SK-N-SH (cell line): ENCODE data around the gene CHD9. TPM values are rescaled to one million over a fixed set of nuclear protein-coding genes. Genes with fewer than 3 reads are reported as not detected.

Experiments
- CTCF ChIA-PET: fragments of 300-600, 350-600 bp; formaldehyde crosslinking; extraction: SDS; loops from one replicate; lab custom pipeline; 2021; lab: Yijun Ruan, JAX
- POLR2A ChIA-PET: fragments of 350-600 bp; sonication (Branson Sonifier 250); formaldehyde crosslinking; extraction: SDS; loops from one replicate; lab custom pipeline; 2020; ENCODE audit warnings: antibody characterized with exemption, inconsistent platforms; lab: Yijun Ruan, JAX
- DNase-seq: peaks from one replicate; pipeline ENCODE4 v3.0.0; 2012
- H2AFZ ChIP-seq: fragments of 200-600 bp; sonication (generic); 2 replicates; pipeline ENCODE4 v1.8.1; 2016; ENCODE audit warnings: antibody characterized with exemption, mild to moderate bottlenecking, low read depth
- H3F3A ChIP-seq: fragments of 200-600 bp; sonication (generic); replicated peaks from 2 replicates; pipeline ENCODE3; 2016; ENCODE audit warnings: antibody characterized with exemption, mild to moderate bottlenecking; ENCODE audit not compliant: insufficient read depth
- H3K27ac ChIP-seq, 2 experiments: fragments of 200-500 bp in 1 of 2; fragments of 200-600 bp in 1 of 2; sonication (Bioruptor generic) in 1 of 2; sonication (generic), shearing (Covaris generic) in 1 of 2; 2 replicates each; pipeline versions ENCODE4 v1.5.1 to v1.6.1; 2014 to 2016; ENCODE audit warnings: low read depth in 2 of 2, inconsistent platforms in 1 of 2, low read length in 1 of 2, mild to moderate bottlenecking in 1 of 2, mixed read lengths in 1 of 2
- H3K27me3 ChIP-seq: fragments of 200-600 bp; sonication (generic), shearing (Covaris generic); 2 replicates; pipeline ENCODE4 v1.6.1; 2016; ENCODE audit warnings: mixed run types; ENCODE audit not compliant: insufficient read depth
- H3K36me3 ChIP-seq, 2 experiments: fragments of 200-500 bp in 1 of 2; fragments of 200-600 bp in 1 of 2; sonication (Bioruptor generic) in 1 of 2; sonication (generic) in 1 of 2; replicated peaks in 1 of 2; 2 replicates each; pipeline versions ENCODE3 to v1.5.1; 2014 to 2016; ENCODE audit warnings: low read length in 1 of 2, mild to moderate bottlenecking in 1 of 2; ENCODE audit not compliant: insufficient read depth in 2 of 2, control insufficient read depth in 1 of 2
- H3K4me1 ChIP-seq, 2 experiments: fragments of 200-500 bp in 1 of 2; fragments of 200-600 bp in 1 of 2; sonication (Bioruptor generic) in 1 of 2; sonication (generic), shearing (Covaris generic) in 1 of 2; 2 replicates each; pipeline versions ENCODE4 v1.5.1 to v1.6.1; 2014 to 2016; ENCODE audit warnings: low read depth in 1 of 2, low read length in 1 of 2, mixed run types in 1 of 2; ENCODE audit not compliant: insufficient read depth in 2 of 2, control insufficient read depth in 1 of 2
- H3K4me2 ChIP-seq: fragments of 200-600 bp; sonication (generic), shearing (Covaris generic); 2 replicates; pipeline ENCODE4 v1.6.1; 2017; ENCODE audit warnings: mixed run types
- H3K4me3 ChIP-seq, 2 experiments: fragments of 200-500 bp in 1 of 2; fragments of 200-600 bp in 1 of 2; sonication (Bioruptor generic) in 1 of 2; sonication (generic), shearing (Covaris generic) in 1 of 2; 2 replicates each; pipeline versions ENCODE4 v1.5.1 to v1.8.1; 2014 to 2016; ENCODE audit warnings: low read depth in 2 of 2, inconsistent platforms in 1 of 2, low read length in 1 of 2, mild to moderate bottlenecking in 1 of 2, mixed read lengths in 1 of 2, moderate library complexity in 1 of 2
- H3K79me2 ChIP-seq: fragments of 200-600 bp; sonication (generic); 2 replicates; pipeline ENCODE4 v1.8.1; 2017; ENCODE audit warnings: mild to moderate bottlenecking; ENCODE audit not compliant: insufficient read depth
- H3K9ac ChIP-seq: fragments of 200-600 bp; sonication (generic); 2 replicates; pipeline ENCODE4 v1.6.1; 2017; ENCODE audit warnings: mixed run types
- H3K9me2 ChIP-seq: fragments of 200-600 bp; sonication (generic); 2 replicates; pipeline ENCODE4 v1.6.1; 2017; ENCODE audit warnings: mixed run types
- H3K9me3 ChIP-seq: fragments of 200-600 bp; sonication (generic); 2 replicates; pipeline ENCODE4 v1.6.1; 2017; ENCODE audit warnings: mixed run types, mild to moderate bottlenecking, moderate library complexity
- H4K20me1 ChIP-seq: fragments of 200-600 bp; sonication (generic); 2 replicates; pipeline ENCODE4 v1.6.1; 2017; ENCODE audit warnings: mild to moderate bottlenecking, mixed run types; ENCODE audit not compliant: insufficient read depth
- CHD2 ChIP-seq: fragments of 150-350 bp; IDR thresholded peaks from 2 replicates; pipeline ENCODE4 v1.6.1; 2018; ENCODE audit warnings: low read length; ENCODE audit not compliant: partially characterized antibody
- ELF1 ChIP-seq: IDR thresholded peaks from 2 replicates; pipeline ENCODE4 v1.4.0; 2012
- EP300 ChIP-seq, 2 experiments: IDR thresholded peaks; 2 replicates each; pipeline versions ENCODE4 v1.4.0 to v1.6.1; 2012; ENCODE audit warnings: borderline replicate concordance in 1 of 2, low read depth in 1 of 2, low read length in 1 of 2
- EZH2phosphoT487 ChIP-seq: fragments of 200-600 bp; sonication (generic); IDR thresholded peaks from 2 replicates; pipeline ENCODE4 v1.6.1; 2017; ENCODE audit warnings: low read depth, mixed run types, mild to moderate bottlenecking, antibody characterized with exemption, moderate library complexity, borderline replicate concordance
- FOSL2 ChIP-seq: IDR thresholded peaks from 2 replicates; pipeline ENCODE4 v1.4.0; 2012; ENCODE audit warnings: low read depth, mild to moderate bottlenecking, moderate library complexity, borderline replicate concordance
- FOXM1 ChIP-seq: IDR thresholded peaks from 2 replicates; pipeline ENCODE4 v1.4.0; 2012; ENCODE audit warnings: low read depth, mild to moderate bottlenecking
- GABPA ChIP-seq: IDR thresholded peaks from 2 replicates; pipeline ENCODE4 v1.4.0; 2012; ENCODE audit warnings: low read depth, mild to moderate bottlenecking
- GATA2 ChIP-seq: sonication (generic); formaldehyde crosslinking; IDR thresholded peaks from 2 replicates; pipeline ENCODE4 v1.5.0; 2020; ENCODE audit warnings: mild to moderate bottlenecking, missing genetic modification reagents
- JUND ChIP-seq: IDR thresholded peaks from 2 replicates; pipeline ENCODE4 v1.4.0; 2012
- MEF2A ChIP-seq: IDR thresholded peaks from 2 replicates; pipeline ENCODE4 v1.4.0; 2012; ENCODE audit warnings: low read depth, borderline replicate concordance
- NFIC ChIP-seq: IDR thresholded peaks from 2 replicates; pipeline ENCODE4 v1.4.0; 2012; ENCODE audit warnings: borderline replicate concordance
- POLR2AphosphoS5 ChIP-seq: IDR thresholded peaks from 2 replicates; pipeline ENCODE4 v1.6.1; 2012; ENCODE audit warnings: low read depth, low read length
- RAD21 ChIP-seq: IDR thresholded peaks from 2 replicates; pipeline ENCODE4 v1.6.1; 2012; ENCODE audit warnings: mild to moderate bottlenecking, low read length
- RFX5 ChIP-seq: IDR thresholded peaks from 2 replicates; pipeline ENCODE4 v1.6.1; 2012; ENCODE audit warnings: mild to moderate bottlenecking, improper control_type of control experiment, low read length
- RXRA ChIP-seq: IDR thresholded peaks from 2 replicates; pipeline ENCODE4 v1.4.0; 2012; ENCODE audit warnings: low read depth, mild to moderate bottlenecking, borderline replicate concordance
- SIN3A ChIP-seq: IDR thresholded peaks from 2 replicates; pipeline ENCODE4 v1.6.1; 2012; ENCODE audit warnings: low read depth, mild to moderate bottlenecking, low read length, moderate library complexity, borderline replicate concordance
- SMC3 ChIP-seq: IDR thresholded peaks from 2 replicates; pipeline ENCODE4 v1.6.1; 2012; ENCODE audit warnings: low read depth, low read length, improper control_type of control experiment
- TCF12 ChIP-seq: IDR thresholded peaks from 2 replicates; pipeline ENCODE4 v1.4.0; 2012
- TEAD4 ChIP-seq: IDR thresholded peaks from 2 replicates; pipeline ENCODE4 v1.4.0; 2012; ENCODE audit warnings: mild to moderate bottlenecking, borderline replicate concordance; ENCODE audit not compliant: insufficient read depth
- YY1 ChIP-seq: IDR thresholded peaks from 2 replicates; pipeline ENCODE4 v1.4.0; 2012; ENCODE audit warnings: low read depth, mild to moderate bottlenecking
- WGBS: methylation state at CpG from one replicate; pipeline ENCODE4 v1.1.6; 2017; ENCODE audit warnings: low lambda C conversion rate; 5-methylcytosine and 5-hydroxymethylcytosine counted together
- polyA plus RNA-seq, 3 experiments: library from polyadenylated mRNA; depleted of rRNA; stranded (reverse); fragments of >200 nt; gene quantifications; 2 replicates each; pipeline ENCODE4 v1.2.3, GENCODE V29; 2012
- TF ChIP-seq, protein P1 (sequence below): fragments of 200-600 bp; sonication (generic); IDR thresholded peaks from 2 replicates; pipeline ENCODE4 v1.6.1; 2017; ENCODE audit warnings: antibody characterized with exemption, mild to moderate bottlenecking, moderate library complexity
- TF ChIP-seq, protein P2 (sequence below): IDR thresholded peaks from 2 replicates; pipeline ENCODE4 v1.4.0; 2012; ENCODE audit warnings: low read depth
- TF ChIP-seq, protein P3 (sequence below): IDR thresholded peaks from 2 replicates; pipeline ENCODE4; 2012
- TF ChIP-seq, protein P4 (sequence below): IDR thresholded peaks from 2 replicates; pipeline ENCODE4 v1.4.0; 2012; ENCODE audit warnings: low read depth, borderline replicate concordance

CHD9 gene
- polyA plus RNA-seq, 1 of the 3 experiments (the other 2 are of a cell fraction): 6.2 TPM

DNA sequence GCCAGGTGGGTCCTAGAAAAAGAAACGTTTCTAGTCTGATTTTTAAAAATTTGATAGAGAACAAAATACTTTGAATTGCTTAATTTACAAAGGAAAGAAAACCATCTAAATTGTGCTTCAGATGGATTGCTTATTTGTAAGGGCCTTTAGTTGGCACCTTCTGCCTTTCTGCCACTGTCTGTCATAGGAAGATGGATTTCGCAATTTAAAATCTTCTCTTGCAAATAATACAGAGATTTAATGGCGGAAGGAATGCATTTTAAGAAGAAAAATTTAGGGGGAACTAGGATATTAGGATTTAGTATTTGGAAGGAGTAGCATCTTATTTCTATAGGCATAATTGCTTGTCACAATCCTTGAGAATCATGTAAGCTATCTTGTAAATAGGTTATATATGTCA, 204.0 kb downstream of the CHD9 start:
- ChIA-PET CTCF (no interaction called here), POLR2A (no interaction called here)
- H3K9ac ChIP-seq: no peak overlapping the region
- H3K9me2 ChIP-seq: no peaks in the 10 kb centered on the region
- DNase-seq: no peak
- H3K9me3 ChIP-seq: no peaks in the 10 kb centered on the region
- TF ChIP-seq SIN3A (no peak), EZH2phosphoT487 (no peak), FOXM1 (no peak), GATA2 (CRISPR knock-in tag) (no peak), GABPA (no peak), POLR2AphosphoS5 (no peak), CHD2 (no peak), FOSL2 (no peak), RXRA (no peak), MEF2A (no peak)
- TF ChIP-seq, protein P1, sequence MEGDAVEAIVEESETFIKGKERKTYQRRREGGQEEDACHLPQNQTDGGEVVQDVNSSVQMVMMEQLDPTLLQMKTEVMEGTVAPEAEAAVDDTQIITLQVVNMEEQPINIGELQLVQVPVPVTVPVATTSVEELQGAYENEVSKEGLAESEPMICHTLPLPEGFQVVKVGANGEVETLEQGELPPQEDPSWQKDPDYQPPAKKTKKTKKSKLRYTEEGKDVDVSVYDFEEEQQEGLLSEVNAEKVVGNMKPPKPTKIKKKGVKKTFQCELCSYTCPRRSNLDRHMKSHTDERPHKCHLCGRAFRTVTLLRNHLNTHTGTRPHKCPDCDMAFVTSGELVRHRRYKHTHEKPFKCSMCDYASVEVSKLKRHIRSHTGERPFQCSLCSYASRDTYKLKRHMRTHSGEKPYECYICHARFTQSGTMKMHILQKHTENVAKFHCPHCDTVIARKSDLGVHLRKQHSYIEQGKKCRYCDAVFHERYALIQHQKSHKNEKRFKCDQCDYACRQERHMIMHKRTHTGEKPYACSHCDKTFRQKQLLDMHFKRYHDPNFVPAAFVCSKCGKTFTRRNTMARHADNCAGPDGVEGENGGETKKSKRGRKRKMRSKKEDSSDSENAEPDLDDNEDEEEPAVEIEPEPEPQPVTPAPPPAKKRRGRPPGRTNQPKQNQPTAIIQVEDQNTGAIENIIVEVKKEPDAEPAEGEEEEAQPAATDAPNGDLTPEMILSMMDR: no peak
- WGBS: 100% methylated on average over 3 of the region's 3 CpGs
- peaks cover 30% of the 10 kb centered on the region for H3F3A ChIP-seq
- H4K20me1 ChIP-seq: no peaks in the 10 kb centered on the region
- H3K4me3 ChIP-seq: no peak overlapping the region
- no peaks in the 10 kb centered on the region for H3K27me3 ChIP-seq
- H3K4me1 ChIP-seq: peaks cover 0 to 4% of the 10 kb centered on the region in 2 experiments; a peak in 2 of 4 replicates
- H3K36me3 ChIP-seq: peaks cover 56 to 93% of the 10 kb centered on the region in 2 experiments
- H3K4me2 ChIP-seq: no peak overlapping the region
- no peak overlapping the region for H3K27ac ChIP-seq
- peaks cover 19% of the 10 kb centered on the region for H3K79me2 ChIP-seq
- no peak overlapping the region for H2AFZ ChIP-seq

DNA sequence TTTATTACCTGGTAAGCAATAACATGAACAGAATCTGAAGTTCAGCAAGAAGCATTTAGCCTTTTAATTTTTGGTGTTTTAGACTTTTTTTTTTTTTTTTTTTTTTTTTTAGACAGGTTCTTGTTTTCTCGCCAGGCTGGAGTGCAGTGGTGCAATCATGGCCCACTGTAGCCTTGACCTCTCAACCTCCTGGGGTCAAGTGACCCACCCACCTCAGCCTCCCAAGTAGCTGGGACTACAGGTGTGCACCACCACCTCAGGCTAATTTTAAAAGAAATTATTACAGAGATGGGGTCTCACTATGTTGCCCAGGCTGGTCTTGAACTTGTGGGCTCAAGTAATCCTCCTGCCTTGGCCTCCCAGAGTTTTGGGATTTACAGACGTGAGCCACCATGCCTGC, 206.5 kb downstream of the CHD9 start:
- peaks cover 59 to 83% of the 10 kb centered on the region in 2 experiments for H3K36me3 ChIP-seq
- peaks cover 19% of the 10 kb centered on the region for H3K79me2 ChIP-seq
- H3K4me1 ChIP-seq: peaks cover 0 to 12% of the 10 kb centered on the region in 2 experiments; a peak in 2 of 4 replicates
- no peak overlapping the region for H3K27ac ChIP-seq
- H3K27me3 ChIP-seq: no peaks in the 10 kb centered on the region
- no peak overlapping the region for H3K4me3 ChIP-seq
- no peaks in the 10 kb centered on the region for H3K9me3 ChIP-seq
- H3K4me2 ChIP-seq: no peak overlapping the region
- H3K9me2 ChIP-seq: no peaks in the 10 kb centered on the region; the same call in 1 of the 2 replicates
- no peak overlapping the region for H3K9ac ChIP-seq
- POLR2A ChIA-PET: no interaction called here
- WGBS: 96% methylated on average over 2 of the region's 2 CpGs
- TF ChIP-seq GATA2 (CRISPR knock-in tag) (no peak), MEF2A (no peak), EZH2phosphoT487 (no peak), SIN3A (no peak), CHD2 (no peak), FOSL2 (no peak), RAD21 (no peak), JUND (no peak), TCF12 (no peak), SMC3 (no peak), ELF1 (no peak), FOXM1 (no peak), NFIC (no peak), EP300 (IDR thresholded peaks at IDR 0.05; ENCODE audit: borderline replicate concordance in 1 of 2, low read depth in 1 of 2, low read length in 1 of 2) (no peak), RFX5 (no peak), TEAD4 (no peak), YY1 (no peak)
- TF ChIP-seq, protein P2, sequence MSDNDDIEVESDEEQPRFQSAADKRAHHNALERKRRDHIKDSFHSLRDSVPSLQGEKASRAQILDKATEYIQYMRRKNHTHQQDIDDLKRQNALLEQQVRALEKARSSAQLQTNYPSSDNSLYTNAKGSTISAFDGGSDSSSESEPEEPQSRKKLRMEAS: no peak
- TF ChIP-seq, protein P3, sequence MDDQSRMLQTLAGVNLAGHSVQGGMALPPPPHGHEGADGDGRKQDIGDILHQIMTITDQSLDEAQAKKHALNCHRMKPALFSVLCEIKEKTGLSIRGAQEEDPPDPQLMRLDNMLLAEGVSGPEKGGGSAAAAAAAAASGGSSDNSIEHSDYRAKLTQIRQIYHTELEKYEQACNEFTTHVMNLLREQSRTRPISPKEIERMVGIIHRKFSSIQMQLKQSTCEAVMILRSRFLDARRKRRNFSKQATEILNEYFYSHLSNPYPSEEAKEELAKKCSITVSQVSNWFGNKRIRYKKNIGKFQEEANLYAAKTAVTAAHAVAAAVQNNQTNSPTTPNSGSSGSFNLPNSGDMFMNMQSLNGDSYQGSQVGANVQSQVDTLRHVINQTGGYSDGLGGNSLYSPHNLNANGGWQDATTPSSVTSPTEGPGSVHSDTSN: no peak
- TF ChIP-seq, protein P4, sequence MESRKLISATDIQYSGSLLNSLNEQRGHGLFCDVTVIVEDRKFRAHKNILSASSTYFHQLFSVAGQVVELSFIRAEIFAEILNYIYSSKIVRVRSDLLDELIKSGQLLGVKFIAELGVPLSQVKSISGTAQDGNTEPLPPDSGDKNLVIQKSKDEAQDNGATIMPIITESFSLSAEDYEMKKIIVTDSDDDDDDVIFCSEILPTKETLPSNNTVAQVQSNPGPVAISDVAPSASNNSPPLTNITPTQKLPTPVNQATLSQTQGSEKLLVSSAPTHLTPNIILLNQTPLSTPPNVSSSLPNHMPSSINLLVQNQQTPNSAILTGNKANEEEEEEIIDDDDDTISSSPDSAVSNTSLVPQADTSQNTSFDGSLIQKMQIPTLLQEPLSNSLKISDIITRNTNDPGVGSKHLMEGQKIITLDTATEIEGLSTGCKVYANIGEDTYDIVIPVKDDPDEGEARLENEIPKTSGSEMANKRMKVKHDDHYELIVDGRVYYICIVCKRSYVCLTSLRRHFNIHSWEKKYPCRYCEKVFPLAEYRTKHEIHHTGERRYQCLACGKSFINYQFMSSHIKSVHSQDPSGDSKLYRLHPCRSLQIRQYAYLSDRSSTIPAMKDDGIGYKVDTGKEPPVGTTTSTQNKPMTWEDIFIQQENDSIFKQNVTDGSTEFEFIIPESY: no peak
- CTCF ChIA-PET: interaction anchor here (1.4 kb wide), 1 partner anchor 22 kb away, joined by 4 read pairs; no protein-coding TSS in a partner anchor
- H4K20me1 ChIP-seq: no peaks in the 10 kb centered on the region
- no peak for DNase-seq
- H2AFZ ChIP-seq: no peak overlapping the region
- peaks cover 32% of the 10 kb centered on the region for H3F3A ChIP-seq
